Osteoblast (primary cell): ENCODE results near the gene TAGLN3. TPM values are rescaled to one million over a fixed set of nuclear protein-coding genes. Genes with fewer than 3 reads are reported as not detected.

Source experiments
- DNase-seq: peaks from one replicate; pipeline ENCODE4 v3.0.0; 2011; ENCODE audit warnings: low spot score, mixed read lengths; ENCODE audit not compliant: insufficient read length; ENCODE audit errors: missing footprints
- H2AFZ ChIP-seq: 2 replicates; pipeline ENCODE4 v1.6.0; 2011; ENCODE audit warnings: mild to moderate bottlenecking, low read length
- H3K27ac ChIP-seq: 2 replicates; pipeline ENCODE4 v1.5.1; 2011; ENCODE audit warnings: mild to moderate bottlenecking, low read depth, low read length, moderate library complexity
- H3K27me3 ChIP-seq: 2 replicates; pipeline ENCODE4 v1.6.0; 2012; ENCODE audit warnings: mild to moderate bottlenecking, control low read depth, inconsistent platforms, low read length, moderate library complexity; ENCODE audit not compliant: insufficient read depth
- H3K36me3 ChIP-seq: 2 replicates; pipeline ENCODE4 v1.5.1; 2011; ENCODE audit warnings: mild to moderate bottlenecking, low read length, control low read depth, moderate library complexity; ENCODE audit not compliant: insufficient read depth
- H3K4me1 ChIP-seq: 2 replicates; pipeline ENCODE4 v1.5.1; 2011; ENCODE audit warnings: mild to moderate bottlenecking, low read length, control low read depth, moderate library complexity; ENCODE audit not compliant: insufficient read depth
- H3K4me2 ChIP-seq: 2 replicates; pipeline ENCODE4 v1.6.0; 2011; ENCODE audit warnings: mild to moderate bottlenecking, low read length; ENCODE audit not compliant: insufficient read depth
- H3K4me3 ChIP-seq: fragments of 200-600 bp; sonication (generic); 3 replicates; pipeline ENCODE4 v1.5.1; 2012; ENCODE audit warnings: mild to moderate bottlenecking, low read length, inconsistent platforms; ENCODE audit not compliant: insufficient read depth
- H3K79me2 ChIP-seq: 2 replicates; pipeline ENCODE4 v1.6.0; 2012; ENCODE audit warnings: mild to moderate bottlenecking, low read length, control low read depth, inconsistent platforms; ENCODE audit not compliant: insufficient read depth
- H3K9me3 ChIP-seq: 2 replicates; pipeline ENCODE4 v1.5.1; 2011; ENCODE audit warnings: low read depth, low read length, control low read depth
- H4K20me1 ChIP-seq: 2 replicates; pipeline ENCODE4 v1.6.0; 2012; ENCODE audit warnings: mild to moderate bottlenecking, low read length, control low read depth; ENCODE audit not compliant: insufficient read depth
- total RNA-seq: library from RNA; depleted of rRNA; stranded (reverse); fragments of >200 nt; gene quantifications from 2 replicates; pipeline ENCODE4 v1.2.3, GENCODE V29; 2012
- TF ChIP-seq, protein P1 (sequence below): IDR thresholded peaks from 2 replicates; pipeline ENCODE4 v1.5.1; 2011; ENCODE audit warnings: mild to moderate bottlenecking, low read depth, low read length, moderate library complexity; ENCODE audit errors: extremely low read depth

Gene TAGLN3
- total RNA-seq, 1 donor: not detected

GRCh38 chr3:111993038-111993437 lies 5.7 kb upstream of the TAGLN3 start:
- H2AFZ ChIP-seq: no peak overlapping the region
- H3K79me2 ChIP-seq: peaks cover 2% of the 10 kb centered on the region
- H3K4me3 ChIP-seq: no peak overlapping the region
- no peak overlapping the region for H3K4me2 ChIP-seq
- H3K36me3 ChIP-seq: peaks cover 24% of the 10 kb centered on the region
- no peak for DNase-seq
- H3K27me3 ChIP-seq: no peaks in the 10 kb centered on the region
- TF ChIP-seq, protein P1, sequence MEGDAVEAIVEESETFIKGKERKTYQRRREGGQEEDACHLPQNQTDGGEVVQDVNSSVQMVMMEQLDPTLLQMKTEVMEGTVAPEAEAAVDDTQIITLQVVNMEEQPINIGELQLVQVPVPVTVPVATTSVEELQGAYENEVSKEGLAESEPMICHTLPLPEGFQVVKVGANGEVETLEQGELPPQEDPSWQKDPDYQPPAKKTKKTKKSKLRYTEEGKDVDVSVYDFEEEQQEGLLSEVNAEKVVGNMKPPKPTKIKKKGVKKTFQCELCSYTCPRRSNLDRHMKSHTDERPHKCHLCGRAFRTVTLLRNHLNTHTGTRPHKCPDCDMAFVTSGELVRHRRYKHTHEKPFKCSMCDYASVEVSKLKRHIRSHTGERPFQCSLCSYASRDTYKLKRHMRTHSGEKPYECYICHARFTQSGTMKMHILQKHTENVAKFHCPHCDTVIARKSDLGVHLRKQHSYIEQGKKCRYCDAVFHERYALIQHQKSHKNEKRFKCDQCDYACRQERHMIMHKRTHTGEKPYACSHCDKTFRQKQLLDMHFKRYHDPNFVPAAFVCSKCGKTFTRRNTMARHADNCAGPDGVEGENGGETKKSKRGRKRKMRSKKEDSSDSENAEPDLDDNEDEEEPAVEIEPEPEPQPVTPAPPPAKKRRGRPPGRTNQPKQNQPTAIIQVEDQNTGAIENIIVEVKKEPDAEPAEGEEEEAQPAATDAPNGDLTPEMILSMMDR: no peak
- H4K20me1 ChIP-seq: peaks cover 3% of the 10 kb centered on the region
- no peak overlapping the region for H3K27ac ChIP-seq
- H3K9me3 ChIP-seq: no peaks in the 10 kb centered on the region
- H3K4me1 ChIP-seq: no peaks in the 10 kb centered on the region

DNA sequence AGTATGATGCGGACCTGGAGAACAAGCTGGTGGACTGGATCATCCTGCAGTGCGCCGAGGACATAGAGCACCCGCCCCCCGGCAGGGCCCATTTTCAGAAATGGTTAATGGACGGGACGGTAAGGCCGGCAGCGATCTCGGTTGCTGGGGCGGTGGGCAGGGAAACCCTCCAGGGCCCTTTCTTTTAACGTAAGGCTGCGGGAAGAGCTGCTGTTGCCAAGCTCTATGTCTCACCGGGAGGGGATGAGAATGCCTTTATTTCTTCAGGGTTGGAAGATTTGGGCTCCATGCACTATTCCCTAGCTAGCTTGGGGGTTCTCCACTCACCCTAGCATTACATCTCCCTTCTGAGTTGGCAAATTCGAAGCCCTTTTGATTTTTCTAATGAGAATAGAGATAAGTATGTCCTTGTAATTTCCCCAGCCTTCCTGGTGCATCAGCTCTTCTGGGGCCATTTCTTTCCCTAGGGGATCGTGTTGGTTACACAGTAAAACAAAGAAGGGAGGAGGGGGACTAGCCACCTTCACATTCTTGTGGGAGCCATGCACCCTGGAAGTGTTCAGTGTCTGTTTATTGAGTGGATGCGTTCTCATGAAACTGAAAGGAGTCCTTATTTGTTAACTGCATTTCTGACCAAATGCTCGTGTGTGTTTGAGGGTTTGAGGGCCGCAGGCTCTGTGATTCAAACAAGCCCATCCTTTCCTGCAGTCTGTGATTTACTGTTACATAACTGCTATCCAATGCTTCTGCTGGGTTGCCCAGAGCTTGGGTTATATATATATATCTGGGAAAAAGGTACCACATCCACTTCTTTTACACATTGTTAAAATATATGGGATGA lies 982 bp downstream of the TAGLN3 start:
- H3K9me3 ChIP-seq: no peaks in the 10 kb centered on the region
- peak overlapping the region; percentile 85 for H2AFZ ChIP-seq
- H3K4me2 ChIP-seq: peak overlapping the region; percentile 93
- H3K36me3 ChIP-seq: no peaks in the 10 kb centered on the region
- TF ChIP-seq, protein P1: no peak
- H3K4me3 ChIP-seq: peak overlapping the region; percentile 69
- H3K27ac ChIP-seq: no peak overlapping the region
- H3K79me2 ChIP-seq: no peaks in the 10 kb centered on the region
- peaks cover 17% of the 10 kb centered on the region for H3K4me1 ChIP-seq
- H3K27me3 ChIP-seq: no peaks in the 10 kb centered on the region
- no peaks in the 10 kb centered on the region for H4K20me1 ChIP-seq
- DNase-seq: peak; percentile 62

GRCh38 chr3:112000367-112000771 lies 1.6 kb downstream of the TAGLN3 start:
- Histone ChIP-seq H4K20me1 (no peaks in the 10 kb centered on the region), H3K9me3 (no peaks in the 10 kb centered on the region), H3K79me2 (no peaks in the 10 kb centered on the region), H2AFZ (no peak overlapping the region), H3K27ac (no peak overlapping the region), H3K4me2 (no peak overlapping the region), H3K4me3 (no peak overlapping the region), H3K36me3 (no peaks in the 10 kb centered on the region), H3K4me1 (peaks cover 22% of the 10 kb centered on the region), H3K27me3 (no peaks in the 10 kb centered on the region)
- TF ChIP-seq, protein P1: no peak
- DNase-seq: no peak

- no peak overlapping the region for H3K4me3 ChIP-seq
- no peaks in the 10 kb centered on the region for H3K9me3 ChIP-seq
- H3K27me3 ChIP-seq: no peaks in the 10 kb centered on the region
- H3K4me2 ChIP-seq: no peak overlapping the region
- TF ChIP-seq, protein P1: no peak
- H3K27ac ChIP-seq: no peak overlapping the region
- peaks cover 22% of the 10 kb centered on the region for H3K4me1 ChIP-seq
- H4K20me1 ChIP-seq: no peaks in the 10 kb centered on the region
- no peaks in the 10 kb centered on the region for H3K36me3 ChIP-seq
- DNase-seq: no peak
- H2AFZ ChIP-seq: no peak overlapping the region
- H3K79me2 ChIP-seq: no peaks in the 10 kb centered on the region
Measured at GRCh38 chr3:112000966-112001365, 2.2 kb downstream of the TAGLN3 start.
